ENCODE data around the gene STXBP2.

DNA sequence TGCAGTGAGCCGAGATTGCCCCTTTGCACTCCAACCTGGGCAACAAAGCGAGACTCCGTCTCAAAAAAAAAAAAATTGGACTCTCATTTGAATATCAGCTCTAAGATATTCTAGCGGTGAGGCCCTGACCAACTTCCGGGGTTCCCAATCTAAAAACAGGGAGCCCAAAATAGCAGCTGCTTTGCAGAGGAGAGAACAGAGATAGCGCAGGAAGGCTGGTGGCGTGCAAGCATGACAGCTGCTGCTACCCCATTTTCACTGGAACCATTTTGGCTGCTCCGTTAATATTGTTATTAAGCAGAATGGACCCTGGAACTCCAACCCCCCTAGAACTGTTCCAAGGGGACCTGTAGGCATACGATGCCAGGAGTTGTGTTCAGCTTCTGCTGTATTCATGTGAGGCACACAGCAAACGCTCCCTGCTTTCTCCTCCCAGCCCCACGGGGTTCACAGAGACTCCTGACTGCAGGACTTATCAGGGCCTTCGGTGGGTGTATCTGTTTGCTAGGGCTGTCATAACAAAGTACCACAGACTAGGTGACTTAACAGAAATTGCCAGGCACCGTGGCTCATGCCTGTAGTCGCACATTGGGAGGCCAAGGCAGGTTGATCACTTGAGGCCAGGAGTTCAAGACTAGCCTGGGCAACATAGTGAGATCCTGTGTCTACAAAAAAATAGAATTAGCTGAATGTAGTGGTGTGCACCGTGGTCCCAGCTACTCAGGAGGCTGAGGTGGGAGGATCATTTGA, 11.5 kb downstream of the STXBP2 start:
- TF ChIP-seq, protein P1, sequence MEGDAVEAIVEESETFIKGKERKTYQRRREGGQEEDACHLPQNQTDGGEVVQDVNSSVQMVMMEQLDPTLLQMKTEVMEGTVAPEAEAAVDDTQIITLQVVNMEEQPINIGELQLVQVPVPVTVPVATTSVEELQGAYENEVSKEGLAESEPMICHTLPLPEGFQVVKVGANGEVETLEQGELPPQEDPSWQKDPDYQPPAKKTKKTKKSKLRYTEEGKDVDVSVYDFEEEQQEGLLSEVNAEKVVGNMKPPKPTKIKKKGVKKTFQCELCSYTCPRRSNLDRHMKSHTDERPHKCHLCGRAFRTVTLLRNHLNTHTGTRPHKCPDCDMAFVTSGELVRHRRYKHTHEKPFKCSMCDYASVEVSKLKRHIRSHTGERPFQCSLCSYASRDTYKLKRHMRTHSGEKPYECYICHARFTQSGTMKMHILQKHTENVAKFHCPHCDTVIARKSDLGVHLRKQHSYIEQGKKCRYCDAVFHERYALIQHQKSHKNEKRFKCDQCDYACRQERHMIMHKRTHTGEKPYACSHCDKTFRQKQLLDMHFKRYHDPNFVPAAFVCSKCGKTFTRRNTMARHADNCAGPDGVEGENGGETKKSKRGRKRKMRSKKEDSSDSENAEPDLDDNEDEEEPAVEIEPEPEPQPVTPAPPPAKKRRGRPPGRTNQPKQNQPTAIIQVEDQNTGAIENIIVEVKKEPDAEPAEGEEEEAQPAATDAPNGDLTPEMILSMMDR (tag by site-specific recombination; IDR thresholded peaks at IDR 0.05): no peak
- TF ChIP-seq ZNF335 (tag by site-specific recombination; conservative IDR thresholded peaks at IDR 0.05) (no peak), ZNF530 (tag by site-specific recombination; IDR thresholded peaks at IDR 0.05; ENCODE audit: low read depth) (no peak), ZNF785 (tag by site-specific recombination; IDR thresholded peaks at IDR 0.05) (no peak), WT1 (tag by site-specific recombination; IDR thresholded peaks at IDR 0.05) (no peak), KLF9 (tag by site-specific recombination; IDR thresholded peaks at IDR 0.05; ENCODE audit: low read depth) (no peak), ZNF138 (tag by site-specific recombination; IDR thresholded peaks at IDR 0.05; ENCODE audit: borderline replicate concordance) (no peak), ZBTB17 (tag by site-specific recombination; IDR thresholded peaks at IDR 0.05) (no peak)
- TF ChIP-seq, protein P2, sequence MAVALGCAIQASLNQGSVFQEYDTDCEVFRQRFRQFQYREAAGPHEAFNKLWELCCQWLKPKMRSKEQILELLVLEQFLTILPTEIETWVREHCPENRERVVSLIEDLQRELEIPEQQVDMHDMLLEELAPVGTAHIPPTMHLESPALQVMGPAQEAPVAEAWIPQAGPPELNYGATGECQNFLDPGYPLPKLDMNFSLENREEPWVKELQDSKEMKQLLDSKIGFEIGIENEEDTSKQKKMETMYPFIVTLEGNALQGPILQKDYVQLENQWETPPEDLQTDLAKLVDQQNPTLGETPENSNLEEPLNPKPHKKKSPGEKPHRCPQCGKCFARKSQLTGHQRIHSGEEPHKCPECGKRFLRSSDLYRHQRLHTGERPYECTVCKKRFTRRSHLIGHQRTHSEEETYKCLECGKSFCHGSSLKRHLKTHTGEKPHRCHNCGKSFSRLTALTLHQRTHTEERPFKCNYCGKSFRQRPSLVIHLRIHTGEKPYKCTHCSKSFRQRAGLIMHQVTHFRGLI (tag by site-specific recombination; IDR thresholded peaks at IDR 0.05): no peak
- TF ChIP-seq, protein P3, sequence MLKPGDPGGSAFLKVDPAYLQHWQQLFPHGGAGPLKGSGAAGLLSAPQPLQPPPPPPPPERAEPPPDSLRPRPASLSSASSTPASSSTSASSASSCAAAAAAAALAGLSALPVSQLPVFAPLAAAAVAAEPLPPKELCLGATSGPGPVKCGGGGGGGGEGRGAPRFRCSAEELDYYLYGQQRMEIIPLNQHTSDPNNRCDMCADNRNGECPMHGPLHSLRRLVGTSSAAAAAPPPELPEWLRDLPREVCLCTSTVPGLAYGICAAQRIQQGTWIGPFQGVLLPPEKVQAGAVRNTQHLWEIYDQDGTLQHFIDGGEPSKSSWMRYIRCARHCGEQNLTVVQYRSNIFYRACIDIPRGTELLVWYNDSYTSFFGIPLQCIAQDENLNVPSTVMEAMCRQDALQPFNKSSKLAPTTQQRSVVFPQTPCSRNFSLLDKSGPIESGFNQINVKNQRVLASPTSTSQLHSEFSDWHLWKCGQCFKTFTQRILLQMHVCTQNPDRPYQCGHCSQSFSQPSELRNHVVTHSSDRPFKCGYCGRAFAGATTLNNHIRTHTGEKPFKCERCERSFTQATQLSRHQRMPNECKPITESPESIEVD (tag by site-specific recombination; IDR thresholded peaks at IDR 0.05): no peak
